Peyer's patch (tissue), 4 donors: ENCODE data around the gene PRRG2.

Source experiments
- CTCF ChIP-seq, 6 experiments: fragments of 450-650 bp in 4 of 6; fragments of 200-600 bp in 2 of 6; sonication (generic) in 1 of 6; IDR thresholded peaks; one replicate each; pipeline ENCODE4 v1.5.1; 2017 to 2019; ENCODE audit warnings: antibody characterized with exemption in 6 of 6, mild to moderate bottlenecking in 3 of 6, moderate library complexity in 1 of 6
- POLR2A ChIP-seq, 2 donors: fragments of 450-650 bp; IDR thresholded peaks; one replicate each; pipeline ENCODE4 v1.5.1; 2017; ENCODE audit warnings: antibody characterized with exemption in 2 of 2, mild to moderate bottlenecking in 2 of 2, moderate library complexity in 2 of 2

- no peak for TF ChIP-seq CTCF (IDR thresholded peaks at IDR 0.05)
- TF ChIP-seq POLR2A (IDR thresholded peaks at IDR 0.05): no peak
These were observed 32.3 kb downstream of the PRRG2 start for GRCh38 chr19:49613374-49613773.
